ENCODE results near the gene NPAS2.

Gene NPAS2

DNA sequence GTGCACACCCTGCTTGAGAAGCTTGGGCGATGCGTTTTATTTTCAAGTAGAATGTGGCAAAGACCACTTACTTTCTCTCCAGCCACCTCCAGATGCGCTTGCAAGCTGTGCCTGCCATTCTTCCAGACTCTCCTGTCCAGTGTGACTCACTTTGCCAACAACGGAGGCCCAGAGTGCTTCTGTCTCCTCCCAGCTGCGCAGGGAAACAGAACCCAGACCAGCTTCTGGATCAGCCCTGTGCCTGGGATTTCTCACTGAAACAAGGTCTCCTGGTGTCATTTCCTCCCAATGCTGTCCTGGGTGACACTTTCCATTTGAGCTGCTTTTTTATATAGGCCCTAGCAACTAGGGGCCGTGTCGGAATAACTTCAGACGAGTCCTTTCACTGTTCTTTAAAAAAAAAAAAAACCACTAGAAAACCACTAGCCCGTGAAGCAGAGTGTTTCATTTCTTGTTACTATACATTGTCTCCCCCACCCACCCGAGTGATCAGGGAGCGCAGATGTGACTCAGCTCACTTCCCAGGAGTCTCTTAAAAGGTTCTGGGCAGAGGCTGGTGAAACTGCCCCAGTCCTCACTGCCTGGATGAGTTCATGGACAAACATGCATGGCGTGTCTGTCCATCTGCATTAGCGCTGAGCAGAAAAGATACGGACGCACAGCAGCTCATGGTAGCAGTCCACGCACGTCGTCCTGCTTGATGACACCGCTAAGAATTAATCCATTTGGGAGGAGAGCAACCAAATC lies 156.9 kb downstream of the NPAS2 start:
- no peak for TF ChIP-seq CTCF (IDR thresholded peaks at IDR 0.05; ENCODE audit: low read depth, low read length)
- no peak for DNase-seq (ENCODE audit: extremely low read depth, low read depth)

DNA sequence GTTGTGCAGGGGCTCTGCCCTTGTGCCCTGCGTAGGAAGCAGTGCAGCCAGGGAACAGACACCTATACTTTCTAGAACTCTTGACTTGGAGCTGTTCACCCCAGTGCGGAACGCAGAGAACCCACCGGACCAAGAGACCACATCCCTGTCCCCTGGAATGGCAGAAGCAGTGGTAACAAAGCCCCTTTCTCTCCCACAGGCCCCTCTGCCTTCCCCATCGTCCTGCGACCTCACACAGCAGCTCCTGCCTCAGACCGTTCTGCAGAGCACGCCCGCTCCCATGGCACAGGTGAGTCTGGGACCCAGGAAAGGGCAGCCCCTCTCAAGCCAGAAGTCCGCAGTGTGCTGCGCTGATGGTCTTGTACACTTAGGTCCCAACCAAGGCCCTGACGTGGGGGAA lies 157.6 kb downstream of the NPAS2 start:
- no peak for TF ChIP-seq CTCF (IDR thresholded peaks at IDR 0.05; ENCODE audit: low read depth, low read length)

DNA sequence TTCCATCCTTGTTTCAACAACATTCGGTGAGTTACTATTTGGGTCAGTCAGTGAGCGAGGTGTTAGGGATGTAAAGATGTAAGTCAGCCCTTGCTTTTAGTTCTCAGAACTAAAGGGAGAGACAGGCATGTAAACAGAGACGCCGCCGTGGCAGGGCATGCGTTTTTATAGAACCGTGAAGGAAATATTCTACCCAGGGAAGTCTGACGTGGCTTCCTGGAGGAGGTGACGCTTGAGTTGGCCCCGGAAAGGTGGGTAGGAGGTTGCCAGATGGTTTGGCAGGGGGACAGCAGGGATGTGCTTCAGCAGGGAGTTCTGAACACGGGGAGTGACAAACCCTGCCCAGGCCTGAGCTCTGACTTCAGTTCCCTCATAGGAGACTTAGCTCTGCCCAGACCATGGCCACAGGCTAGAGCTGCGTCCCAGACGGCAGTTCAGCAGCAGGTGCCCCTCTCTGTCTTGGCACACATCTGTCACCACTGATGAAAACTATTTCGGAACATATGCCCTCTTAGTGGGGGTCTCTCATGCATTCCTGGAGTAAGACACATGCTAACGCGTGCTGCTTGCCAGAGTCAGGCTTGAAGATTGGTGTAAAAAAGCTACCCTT lies 158.7 kb downstream of the NPAS2 start:
- no peak for DNase-seq (ENCODE audit: extremely low read depth, low read depth)
- TF ChIP-seq CTCF (IDR thresholded peaks at IDR 0.05; ENCODE audit: low read depth, low read length), result no peak

More for the DNA sequence above, 157.6 kb downstream of the NPAS2 start:
- no peak for DNase-seq (ENCODE audit: extremely low read depth, low read depth)

DNA sequence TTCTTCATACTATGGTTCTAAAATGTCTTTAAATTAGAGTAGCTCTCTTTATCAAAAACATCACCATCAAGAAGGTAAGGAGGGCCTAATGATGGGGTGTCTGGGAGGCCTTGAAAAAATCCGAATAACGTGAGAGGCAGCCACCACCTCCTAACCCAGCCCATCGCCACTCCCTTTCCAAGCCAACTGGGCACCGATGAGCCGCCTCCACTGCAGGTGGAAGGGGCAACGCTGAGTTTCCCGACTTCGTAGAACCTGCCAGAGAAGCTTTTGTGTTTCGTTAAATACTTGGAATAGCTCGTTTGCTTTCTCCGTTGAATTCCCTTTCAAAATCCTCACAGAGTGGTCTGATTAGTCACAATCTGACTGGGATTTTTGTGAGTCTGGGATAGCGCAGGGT lies 160.1 kb downstream of the NPAS2 start:
- TF ChIP-seq CTCF (IDR thresholded peaks at IDR 0.05; ENCODE audit: low read depth, low read length), result no peak
- no peak for DNase-seq (ENCODE audit: extremely low read depth, low read depth)

DNA sequence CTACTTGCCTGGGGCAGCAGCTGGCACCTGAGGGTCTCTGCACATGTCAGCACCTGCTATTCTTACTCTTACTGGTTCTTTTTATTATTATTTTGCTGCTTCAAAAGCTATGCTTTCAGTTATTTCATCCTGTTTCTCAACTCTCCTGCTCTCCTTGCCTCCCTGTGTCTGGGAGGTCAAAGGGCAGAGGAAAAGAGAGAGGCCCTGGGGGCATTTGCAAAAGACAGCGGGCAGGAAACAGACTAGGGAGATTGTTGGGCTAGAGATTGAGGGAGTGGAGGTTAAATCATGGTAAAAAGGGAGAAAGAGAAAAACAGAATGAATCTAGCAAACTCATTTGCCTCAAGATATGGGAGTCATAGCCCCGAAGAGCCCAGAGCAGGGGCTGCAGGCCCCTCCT lies 161.1 kb downstream of the NPAS2 start:
- no peak for TF ChIP-seq CTCF (IDR thresholded peaks at IDR 0.05; ENCODE audit: low read depth, low read length)
- DNase-seq (ENCODE audit: extremely low read depth, low read depth), result no peak

DNA sequence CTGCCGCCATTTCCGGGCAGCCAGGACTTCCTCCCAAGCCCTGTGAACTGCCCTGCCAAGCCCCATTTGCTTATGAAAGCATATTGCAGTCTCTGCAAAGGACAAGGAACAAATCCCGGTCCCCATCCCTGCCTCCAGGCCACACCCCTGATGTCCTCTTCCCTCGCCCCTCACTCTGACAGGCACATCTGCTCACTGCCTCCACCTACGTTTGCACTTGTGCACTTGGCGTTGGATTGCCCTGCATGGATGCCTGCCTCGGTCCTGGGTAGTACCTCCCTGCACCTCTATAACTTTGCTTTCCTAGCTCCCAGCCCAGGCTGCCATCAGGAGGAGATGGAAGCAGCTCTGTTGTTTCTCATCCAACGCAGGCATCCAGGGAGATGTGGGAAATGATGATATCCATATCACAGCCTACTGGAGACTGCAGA lies 162.5 kb downstream of the NPAS2 start:
- TF ChIP-seq CTCF (IDR thresholded peaks at IDR 0.05; ENCODE audit: low read depth, low read length), result no peak
- DNase-seq (ENCODE audit: extremely low read depth, low read depth), result no peak

DNA sequence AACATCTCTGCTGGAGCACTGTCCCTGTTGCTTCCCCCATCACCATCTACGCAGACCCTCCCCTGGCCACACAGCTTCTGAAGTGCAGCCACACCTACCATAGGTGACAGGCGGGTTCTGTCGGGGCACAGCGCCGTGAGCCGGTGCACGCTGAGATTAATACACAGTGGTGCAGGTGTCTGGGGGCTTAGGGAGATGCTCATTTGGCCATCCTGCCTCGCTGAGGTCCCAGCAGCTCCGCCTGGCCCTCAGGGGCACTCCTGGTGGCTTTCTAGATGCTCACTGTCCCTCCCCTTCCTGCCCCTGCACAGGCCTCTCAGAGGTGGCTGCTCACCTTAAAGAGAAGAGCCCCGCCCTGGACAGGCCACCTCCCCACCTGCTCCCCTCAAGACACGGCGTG lies 163.3 kb downstream of the NPAS2 start:
- no peak for DNase-seq (ENCODE audit: extremely low read depth, low read depth)
- no peak for TF ChIP-seq CTCF (IDR thresholded peaks at IDR 0.05; ENCODE audit: low read depth, low read length)

Data from AG09319 (cell line).